Stimulated activated CD4-positive, alpha-beta T cell treated with anti-CD3 and anti-CD28 coated beads, Interleukin-15, amount 100 ng/mL, for 48 hours (primary cell): ENCODE results near the gene SEC22A.

Experiments used
- DNase-seq, 2 donors: peaks; one replicate each; pipeline ENCODE4 v3.0.0-alpha.2; 2020; ENCODE audit warnings: low read depth in 2 of 2

SEC22A gene

DNA sequence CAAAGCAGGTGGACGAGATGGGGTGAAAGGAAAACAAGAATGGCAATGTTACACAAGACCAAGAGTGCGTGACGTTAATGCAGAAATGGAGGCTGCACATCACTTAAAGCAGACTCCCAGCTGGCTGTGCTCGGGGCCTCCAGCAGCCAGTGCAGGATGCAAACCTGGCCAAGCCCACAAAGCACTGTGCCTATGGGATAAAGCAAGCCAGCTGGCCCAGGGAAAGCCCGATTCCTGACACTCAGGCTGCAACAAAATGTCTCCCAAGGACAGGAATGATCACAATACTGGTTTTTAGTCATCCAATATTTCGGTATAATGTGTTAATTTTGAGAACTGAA is 86.2 kb downstream of the SEC22A start:
- no peak for DNase-seq

DNA sequence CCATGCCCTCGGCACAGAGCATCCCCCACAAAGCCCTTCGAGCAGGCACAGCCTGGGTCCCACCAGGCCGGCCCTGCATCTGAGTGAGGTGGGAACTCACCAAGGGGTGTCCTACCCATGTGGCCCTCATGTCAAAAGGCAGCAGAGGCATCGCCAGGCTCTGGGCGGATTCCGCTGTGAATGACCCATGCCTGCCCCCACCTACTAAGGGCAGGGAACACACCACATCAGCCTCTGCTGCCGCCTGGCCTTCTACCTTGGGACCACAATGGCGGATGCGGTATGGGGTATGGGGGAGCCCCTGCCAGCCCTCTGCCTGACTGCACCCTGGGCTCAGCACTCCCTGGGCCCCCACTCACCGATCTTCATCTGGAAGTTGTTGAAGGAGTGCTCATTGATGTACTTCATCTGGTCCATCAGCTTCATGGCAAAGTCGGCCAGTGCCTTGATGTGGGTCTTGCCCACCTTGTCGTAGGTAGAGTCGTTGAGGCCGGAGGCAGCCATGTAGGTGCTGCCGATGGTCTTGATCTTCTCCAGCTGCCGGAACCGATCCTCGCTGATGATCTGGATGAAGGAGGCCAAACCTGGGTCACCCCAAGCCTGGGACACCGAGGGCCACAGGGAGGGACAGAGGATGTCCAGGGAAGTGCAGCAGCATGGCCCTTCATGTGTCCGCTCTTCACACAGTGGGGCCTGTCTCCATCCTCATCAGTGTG is 87.8 kb downstream of the SEC22A start:
- DNase-seq = no peak

DNA sequence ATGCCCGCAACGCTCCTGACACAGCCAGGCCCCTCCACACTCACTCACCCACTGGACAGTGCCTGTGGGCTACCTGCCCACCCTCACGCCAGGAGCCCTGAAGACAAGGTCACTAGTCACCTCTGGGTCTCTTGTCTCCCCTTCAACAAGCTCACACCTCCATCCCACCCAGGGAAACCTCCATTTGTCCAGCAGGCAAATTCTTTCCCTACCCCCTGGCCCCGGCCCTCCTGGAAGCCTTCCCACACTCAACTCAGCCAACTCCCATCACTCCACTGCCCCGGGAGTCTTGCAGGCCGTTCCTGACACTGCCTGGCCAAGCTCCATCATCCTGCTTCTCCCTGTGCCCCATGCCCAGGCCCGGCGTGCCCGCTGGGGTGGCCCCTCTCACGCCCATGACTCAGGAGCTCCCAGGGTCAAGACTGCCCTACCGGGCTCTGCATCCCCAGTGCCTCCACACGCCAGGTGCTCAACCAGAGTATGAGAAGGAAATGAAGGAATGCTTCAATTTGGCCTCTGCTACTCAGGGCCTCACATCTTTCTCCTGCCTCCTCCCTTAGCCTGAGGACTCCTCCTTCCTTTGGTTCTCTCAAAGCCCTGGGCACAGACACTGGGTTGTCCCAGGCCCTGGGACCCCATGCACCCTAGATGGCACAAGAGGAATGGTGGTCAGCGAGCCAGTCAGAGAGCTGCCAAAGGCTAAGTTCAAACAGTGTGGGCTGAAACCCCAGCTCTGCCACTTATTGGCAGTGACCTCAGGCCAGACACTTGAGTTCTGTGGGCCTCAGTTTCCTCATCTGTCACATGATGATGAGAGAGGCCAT is 88.6 kb downstream of the SEC22A start:
- no peak for DNase-seq

DNA sequence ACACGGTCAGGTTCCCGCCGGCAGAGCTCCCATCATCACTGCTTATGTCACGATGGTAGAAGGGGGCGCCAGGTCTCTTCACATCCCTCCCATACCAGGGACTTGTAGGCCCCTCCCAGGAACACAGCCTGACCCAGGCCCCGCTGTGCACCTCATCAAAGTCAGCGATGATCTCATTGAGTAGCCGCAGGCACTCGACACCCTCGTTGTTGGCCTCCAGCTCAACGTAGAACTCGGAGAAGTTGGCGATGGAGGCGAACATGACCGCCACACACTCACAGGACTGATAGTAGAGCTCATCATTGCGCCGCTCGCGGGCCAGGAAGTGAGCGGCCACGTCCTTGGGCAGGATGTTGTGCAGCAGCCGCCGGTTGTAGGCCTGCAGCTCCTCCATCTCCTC is 89.2 kb downstream of the SEC22A start:
- DNase-seq = no peak

DNA sequence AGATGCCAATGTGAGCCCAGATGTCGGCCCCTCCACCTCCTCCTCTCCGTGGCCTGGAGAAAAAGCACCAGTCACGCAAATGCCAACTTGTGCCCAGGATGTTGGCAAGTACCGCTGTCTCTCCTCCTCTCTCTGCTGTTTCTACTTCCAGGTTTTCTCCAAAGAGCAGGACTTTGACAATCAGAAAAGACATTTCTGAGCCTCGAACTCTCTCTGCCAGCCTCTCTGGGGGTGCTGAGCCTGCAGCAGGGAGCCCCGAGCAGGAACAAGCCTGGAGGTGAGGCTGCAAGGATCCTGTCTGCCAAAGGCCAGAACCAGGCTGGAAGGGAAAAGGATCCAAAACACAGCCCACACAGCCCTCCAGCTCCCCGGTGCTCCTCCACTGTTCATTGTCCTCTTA is 89.7 kb downstream of the SEC22A start:
- no peak for DNase-seq

DNA sequence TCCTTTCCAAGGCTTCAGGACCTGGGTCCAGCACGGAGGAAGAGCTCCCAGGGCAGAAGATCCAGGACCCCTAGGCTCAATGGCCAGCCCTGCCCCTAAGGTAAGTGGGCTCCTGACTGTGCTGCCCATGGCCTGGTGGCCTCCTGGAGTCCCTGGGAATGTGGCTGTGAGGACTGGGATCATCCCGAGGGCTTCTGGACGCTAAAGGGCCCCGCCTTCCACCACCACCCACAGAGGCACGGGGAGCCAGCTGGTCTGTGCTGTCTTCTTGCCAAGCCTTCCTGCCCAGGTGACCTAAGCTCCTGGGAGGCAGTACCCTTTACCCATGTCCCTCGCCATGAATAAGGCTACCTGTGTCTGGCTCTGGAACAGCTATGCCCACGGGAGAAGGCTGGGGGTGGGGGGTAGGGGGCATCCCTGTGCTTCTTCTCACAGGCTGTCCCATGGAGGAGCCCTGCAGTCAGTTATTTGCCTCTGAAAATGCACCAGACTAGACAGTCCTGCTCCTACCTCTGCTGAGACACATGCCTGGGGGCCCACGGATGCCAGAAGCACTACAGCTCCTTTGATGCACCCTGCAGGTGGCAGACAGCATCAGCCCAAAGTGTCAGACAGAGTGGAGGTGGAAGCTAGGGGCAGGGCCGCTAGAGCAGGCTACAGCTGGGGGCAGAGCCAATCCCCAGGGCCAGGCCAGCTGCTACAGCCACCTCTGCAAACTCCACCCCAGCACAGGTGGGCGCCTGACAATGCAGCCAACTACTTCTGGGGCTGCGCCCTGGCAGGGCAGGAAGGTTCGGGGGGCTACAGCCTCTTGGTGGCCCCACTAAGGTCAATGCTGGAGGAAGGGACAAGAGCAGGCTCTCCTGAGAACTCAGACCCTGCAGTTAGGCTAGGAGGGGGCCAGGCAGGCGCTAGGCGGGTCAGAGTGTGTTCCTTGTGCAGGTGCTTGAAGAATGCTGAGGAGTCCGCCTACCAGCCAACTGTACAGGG is 90.9 kb downstream of the SEC22A start:
- DNase-seq = no peak

DNA sequence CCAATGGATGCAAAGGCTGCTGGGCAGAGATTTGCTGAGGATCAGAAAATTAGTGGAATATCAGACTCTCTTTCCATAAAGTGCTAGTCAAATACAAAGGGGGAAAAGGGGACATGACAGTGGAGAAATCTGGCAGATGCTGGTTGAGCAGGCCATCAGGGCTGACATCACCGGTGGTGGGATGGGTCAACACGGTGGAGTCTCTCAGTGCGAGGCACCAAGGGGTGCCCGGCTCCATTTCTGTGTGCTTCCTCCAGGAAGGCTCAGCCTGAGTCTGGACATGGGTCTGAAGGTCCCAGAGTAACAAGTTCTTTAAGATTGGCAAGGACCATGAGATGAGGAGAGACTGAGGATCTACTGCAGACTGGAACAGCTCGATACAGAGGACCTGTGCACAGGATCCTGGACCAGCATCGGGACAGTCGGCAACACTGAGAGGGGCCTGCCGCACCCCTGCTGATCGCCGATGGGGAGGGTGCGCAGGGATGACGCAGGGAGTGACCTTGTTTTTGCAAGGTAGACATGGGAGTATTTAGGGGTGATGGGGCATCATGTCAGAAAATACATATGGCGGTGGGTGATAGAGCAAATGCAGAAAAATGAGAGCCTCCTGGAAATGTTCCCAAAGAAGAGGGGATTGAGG is 92.7 kb downstream of the SEC22A start:
- DNase-seq = no peak

DNA sequence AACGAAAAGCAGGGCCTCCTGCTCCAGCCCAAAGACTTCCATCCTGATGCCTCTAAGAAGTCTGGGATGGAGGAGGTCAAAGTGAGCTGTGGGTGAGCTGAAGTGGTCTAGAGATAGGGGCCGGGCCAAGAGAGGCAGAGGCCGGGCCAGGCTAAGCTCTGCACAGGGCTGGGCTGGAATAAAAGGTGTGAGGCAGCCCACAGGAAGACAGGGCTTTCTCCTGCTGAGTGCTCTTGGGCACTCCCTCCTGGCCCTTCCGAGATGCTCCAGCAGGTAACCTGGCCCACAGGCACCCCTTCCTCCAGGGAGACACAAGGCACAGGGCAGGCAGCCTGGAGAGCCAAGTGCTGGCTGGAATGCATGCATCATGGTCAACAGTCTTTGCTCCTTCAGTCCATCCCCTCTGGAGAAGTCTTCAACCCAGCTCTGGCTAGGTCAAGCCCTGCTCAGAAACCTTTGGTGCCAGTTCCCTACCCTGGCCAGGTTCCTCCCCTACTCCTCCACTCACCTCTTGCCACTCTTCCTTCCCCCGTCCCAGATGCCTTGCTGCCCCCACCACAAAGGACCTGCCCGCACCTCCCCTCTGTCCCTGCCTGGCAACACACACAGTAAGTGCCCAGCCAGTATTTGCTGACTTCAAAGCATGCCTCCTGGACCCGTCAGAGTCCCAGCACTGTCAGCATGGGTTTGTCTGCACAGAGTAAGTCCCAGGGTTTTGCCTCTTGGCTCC is 93.6 kb downstream of the SEC22A start:
- no peak for DNase-seq

DNA sequence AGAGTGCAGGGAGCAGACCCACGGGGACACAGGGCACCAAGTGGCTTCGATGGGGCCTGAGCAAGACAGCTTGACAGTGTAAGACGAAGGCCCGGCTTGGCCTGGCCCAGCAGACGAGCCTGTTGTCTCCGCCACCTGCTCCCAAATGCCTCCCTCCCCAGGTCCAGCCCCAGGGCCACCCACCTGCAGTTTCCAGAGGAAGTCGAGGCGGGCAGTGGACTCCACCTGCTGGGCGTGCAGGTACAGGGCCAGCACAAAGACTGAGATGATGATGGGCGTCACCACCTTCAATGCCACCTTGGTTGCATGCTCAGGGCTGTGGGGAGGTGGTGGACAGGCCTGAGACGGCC is 94.1 kb downstream of the SEC22A start:
- no peak for DNase-seq

DNA sequence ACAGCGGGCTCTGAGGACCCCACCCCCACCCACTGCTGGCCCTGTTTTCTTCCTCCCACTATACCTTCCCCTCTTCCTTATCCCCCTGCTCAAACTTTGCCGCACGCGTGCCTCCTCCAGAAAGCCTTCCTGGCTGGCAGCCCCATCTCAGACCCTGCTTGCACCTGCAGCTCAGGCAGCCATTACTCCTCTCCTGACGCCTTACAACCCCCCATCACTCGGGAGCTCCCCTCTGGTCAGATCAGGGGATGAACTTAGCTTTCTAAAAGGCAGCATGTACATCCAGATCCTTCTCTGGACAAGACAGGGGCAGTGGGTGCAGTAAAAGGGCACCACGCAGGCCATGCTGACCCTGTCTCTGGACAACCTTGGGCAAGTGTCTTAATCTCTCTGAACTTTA is 94.5 kb downstream of the SEC22A start:
- no peak for DNase-seq

DNA sequence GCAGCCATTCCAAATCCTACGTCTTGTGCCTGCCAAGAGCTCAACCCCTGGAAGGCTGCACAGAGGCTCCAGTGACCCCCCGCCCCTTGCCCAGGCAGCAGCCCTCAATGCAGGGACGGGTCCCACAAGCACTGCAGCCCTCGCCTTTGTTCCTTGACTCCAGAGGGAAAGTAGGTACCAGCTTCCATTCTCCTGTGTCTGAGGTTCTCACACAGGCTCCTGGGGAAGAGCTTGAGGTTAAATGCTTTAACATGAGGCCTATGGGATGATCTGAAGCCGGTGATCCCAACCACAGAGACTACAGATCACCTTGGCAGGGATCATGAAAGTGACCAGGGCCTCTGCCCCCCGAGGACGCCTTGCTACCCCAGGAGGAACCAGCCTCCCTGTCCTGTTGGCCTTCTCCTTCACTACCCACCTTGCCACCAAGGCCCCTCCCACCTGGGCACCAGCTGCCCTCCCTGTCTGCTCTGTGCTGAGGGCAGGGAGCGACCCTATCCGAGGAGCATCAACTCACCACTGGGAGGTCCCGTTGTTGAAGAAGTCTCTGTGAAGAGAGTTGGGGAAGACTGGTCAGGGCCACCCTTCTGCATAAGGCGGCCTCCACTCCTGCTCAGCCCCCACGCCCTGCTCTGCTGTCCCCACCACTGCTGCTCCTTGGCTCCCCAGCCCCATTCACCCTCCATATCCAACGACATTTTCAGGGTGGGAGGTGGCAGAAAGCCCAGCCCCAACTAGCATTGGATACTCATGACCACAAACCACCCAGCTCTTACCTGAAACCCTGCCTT is 95.3 kb downstream of the SEC22A start:
- no peak for DNase-seq

DNA sequence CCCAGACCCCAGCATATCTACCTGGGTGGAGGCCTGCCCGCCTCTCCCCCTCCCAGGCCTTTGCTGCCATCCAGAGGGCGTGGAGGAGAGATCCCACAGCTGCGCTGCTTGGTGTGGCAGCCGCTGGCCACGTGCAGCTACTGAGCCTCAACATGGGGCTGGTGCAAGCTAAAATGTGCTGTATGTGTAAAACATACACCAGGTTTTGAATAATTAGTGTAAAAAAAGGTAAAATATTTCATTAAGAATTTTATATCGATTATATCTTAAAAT is 95.8 kb downstream of the SEC22A start:
- no peak for DNase-seq

DNA sequence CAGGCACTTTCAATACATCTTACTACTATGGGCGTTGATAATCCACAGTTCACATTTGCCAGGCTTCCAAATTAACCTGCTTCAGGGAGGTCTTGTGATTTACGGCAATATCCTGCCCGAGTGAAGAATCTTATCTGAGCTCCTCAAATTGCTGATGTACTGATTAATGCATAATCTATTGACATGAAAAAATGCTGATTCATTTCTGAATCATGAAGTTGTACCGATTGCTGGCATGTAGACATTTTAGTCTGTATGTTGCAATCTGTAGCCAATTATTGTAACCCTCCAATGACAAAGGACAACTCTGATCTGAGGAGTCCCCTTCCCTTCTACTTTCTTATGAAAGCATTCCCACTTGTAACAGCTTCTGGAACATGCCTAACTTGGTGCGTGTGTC is 97.2 kb downstream of the SEC22A start:
- no peak for DNase-seq

DNA sequence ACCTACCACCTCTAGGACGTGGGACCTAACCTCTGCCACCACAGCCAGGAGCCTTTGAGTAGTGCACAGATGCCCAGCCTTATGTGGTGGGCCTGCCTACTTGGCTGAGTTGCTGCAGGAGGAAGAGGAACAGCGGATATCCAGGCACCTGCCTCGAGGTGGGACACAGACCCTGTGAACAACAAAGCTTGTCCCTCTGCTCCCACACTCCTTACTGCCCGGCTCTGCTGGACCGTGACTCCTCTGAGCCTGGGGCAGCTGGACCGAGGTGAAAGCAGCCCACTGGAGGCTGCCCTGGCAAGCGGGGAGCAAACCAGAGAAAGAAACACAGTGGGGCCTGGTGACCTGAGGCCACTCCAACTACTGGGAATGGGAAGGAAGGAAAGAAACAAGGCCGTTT is 97.8 kb downstream of the SEC22A start:
- no peak for DNase-seq

DNA sequence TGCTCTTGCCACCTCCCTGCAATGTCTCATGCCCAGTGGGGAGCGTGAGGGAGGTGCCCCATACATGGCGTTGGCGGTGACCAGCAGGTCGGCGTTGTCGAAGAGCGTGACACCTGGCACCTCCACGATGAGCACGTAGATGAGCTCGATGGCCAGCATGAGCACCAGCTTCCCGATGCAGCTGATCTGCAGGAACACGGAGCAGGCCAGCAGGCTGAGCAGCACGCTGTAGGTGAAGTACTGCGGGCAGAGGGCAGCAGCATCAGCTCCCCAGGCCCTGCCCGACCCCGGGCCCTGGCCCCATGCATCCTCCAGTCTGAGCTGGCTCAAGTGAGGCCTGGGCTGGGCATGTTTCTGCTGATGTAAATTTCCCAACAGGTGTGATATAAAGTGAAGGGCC is 98.3 kb downstream of the SEC22A start:
- DNase-seq = no peak

DNA sequence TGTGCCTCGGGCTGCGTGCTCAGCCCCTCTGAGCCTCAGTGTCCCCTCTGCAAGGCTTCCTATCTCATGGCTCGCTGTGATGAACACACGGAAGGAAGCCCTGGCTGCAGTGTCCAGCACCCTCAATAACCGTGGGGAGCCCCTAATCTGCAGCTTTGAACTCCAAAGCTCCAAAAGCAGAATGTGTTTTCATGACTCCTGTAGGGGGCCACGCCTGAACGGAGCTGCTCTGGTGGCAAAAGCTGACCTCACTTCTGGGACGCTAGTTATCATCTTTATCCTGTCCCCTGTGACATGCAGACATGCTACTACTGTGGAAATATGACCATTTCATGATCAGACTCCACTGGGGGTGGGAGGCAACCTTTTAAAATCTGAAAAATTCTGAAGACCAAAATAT is 98.8 kb downstream of the SEC22A start:
- DNase-seq = no peak

DNA sequence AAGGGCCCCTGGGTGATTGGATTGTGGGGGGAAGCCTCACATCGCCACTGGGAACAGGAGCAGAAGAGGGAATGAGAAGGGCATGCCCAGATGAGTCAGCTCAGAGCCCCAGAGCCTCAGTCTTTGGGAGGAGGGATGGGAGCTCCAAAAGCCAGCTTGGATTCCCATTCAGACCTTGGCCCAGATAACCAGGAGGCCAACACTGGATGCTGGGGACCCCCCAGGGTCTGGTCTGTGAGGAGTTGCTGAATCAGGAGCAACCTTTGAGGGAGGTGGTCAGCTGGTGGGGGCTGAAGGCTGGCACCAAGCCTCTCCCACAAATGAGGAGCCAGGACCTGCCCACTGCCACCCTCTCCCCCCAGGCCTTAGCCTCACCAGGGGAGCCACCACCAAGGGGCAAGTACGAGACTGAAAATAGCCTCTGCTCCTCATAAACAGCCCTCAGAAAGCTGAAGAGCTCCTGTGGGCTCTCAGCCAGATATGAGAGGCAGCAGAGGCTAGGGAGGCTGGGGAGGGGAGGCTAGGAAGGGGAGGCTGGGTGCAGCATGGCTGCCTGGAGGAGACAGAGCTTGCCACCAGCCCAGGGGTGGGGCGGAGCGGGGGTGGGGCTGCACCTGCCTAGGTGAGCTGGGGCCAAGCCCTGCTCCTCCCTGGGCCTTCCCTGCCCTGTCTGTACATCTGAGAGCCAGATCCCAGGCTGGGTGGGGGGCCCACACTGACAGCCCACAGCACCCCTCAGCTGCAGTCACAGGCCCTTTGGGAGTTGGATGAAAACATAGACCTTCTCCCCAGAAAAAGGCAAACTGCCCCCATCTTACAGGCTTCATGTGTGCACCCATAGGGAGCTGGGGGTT is 99.8 kb downstream of the SEC22A start:
- no peak for DNase-seq

DNA sequence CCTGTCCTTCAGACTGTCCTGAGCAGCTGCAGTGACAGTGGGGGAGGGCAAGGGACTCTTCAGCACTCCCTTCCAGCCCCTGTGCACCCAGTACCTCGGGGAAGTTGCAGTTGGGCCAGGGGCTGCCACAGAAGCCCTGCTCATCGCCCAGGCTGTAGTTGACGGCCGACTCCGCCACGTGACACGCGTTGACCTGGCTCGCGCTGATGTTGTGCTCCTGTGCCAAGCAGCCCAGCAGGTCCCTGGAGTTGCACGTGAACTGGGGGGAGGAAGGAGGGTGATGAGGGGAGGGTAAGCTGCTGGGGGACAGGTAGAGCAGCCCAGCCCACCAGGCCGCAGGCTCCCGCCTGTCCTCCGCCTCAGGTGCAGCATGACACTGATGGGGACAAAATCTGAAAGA is 101.2 kb downstream of the SEC22A start:
- DNase-seq = no peak

DNA sequence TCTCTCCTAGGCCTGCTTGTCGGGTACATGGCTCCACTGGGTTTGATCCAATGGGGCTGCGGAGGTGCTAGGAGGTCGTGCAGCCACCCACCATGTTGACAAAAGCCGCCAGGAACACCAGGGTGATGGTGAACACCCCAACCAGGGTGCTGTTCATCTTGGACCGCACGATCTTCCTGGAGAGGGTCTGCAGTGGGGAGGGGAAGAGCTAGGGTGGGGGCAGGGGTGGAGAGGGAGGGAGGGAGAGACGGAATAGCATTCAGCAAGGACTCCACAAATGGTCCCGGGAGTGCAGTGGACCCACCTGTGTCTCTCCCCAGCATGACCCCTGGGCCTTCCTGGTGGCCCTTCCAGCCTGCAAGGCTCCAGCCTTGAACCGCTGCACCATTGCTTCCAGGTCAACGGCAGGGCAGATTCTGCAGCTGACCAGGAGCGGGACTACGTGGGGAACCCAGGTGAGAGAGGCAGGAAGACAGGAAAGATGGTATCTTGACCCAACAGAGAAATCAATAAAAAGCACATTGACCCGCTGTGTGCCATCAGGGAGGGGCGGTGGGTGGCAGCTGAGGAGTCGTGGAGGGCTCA is 102.3 kb downstream of the SEC22A start:
- DNase-seq = no peak
